HG02759 (cell line): ENCODE measurements around the gene MOV10L1.

Source experiments
- ATAC-seq: cut with Tn5 transposase; IDR thresholded peaks from one replicate; pipeline ENCODE4 v1.9.1; 2021; ENCODE audit warnings: mild to moderate bottlenecking, moderate library complexity; ENCODE audit not compliant: unreplicated experiment

MOV10L1 gene

DNA sequence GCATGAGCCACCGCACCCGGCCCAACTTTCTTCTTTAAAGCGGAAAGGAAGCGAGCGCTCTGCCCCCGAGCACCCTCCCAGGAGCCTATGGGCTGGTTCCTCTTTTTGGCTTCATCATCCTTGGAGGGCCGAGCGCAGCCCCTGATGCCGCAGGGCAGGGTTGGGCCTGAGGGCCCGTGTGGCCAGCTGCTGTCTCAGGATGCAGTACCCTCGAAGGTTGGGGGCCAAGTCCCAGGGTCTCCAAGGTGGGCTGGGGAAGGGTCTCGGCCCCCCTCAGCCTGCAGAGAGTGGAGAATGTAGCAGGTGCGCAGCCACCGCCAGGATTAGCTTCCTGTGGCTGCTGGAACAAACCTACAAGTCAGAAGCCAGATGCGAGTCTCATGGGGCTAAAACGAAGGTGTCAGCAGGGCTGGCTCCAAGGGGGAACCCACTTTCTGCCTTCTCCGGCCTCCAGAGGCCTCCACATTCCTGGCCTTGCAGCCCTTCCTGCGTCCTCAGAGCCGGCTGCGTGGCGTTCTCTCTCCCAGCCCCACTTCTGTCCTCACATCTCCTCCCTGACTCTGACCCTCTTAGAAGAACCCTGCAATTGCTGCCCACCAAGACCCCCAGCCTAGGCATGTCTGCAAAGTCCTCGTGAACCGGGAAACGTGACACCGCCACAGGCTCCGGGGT is 83.6 kb downstream of the MOV10L1 start:
- no peak for ATAC-seq

DNA sequence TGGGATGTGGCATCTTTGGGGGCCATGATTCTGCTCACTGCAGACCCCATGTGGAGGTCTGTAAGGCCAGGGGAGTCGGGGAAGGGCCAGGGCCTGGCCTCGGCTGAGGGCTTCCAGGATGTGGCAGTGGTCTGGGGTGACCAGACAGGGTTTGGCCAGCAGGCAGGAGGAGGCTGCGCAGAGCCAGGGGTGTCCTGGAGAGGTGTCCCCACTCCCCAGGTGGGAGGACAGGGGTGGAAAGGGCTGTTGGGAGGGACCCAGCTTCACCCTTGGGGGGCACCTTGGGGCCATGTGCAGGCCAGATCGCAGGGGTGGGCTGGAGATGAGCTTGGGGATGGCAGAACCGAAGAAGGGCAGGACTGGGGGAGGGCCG is 84.2 kb downstream of the MOV10L1 start:
- no peak for ATAC-seq

DNA sequence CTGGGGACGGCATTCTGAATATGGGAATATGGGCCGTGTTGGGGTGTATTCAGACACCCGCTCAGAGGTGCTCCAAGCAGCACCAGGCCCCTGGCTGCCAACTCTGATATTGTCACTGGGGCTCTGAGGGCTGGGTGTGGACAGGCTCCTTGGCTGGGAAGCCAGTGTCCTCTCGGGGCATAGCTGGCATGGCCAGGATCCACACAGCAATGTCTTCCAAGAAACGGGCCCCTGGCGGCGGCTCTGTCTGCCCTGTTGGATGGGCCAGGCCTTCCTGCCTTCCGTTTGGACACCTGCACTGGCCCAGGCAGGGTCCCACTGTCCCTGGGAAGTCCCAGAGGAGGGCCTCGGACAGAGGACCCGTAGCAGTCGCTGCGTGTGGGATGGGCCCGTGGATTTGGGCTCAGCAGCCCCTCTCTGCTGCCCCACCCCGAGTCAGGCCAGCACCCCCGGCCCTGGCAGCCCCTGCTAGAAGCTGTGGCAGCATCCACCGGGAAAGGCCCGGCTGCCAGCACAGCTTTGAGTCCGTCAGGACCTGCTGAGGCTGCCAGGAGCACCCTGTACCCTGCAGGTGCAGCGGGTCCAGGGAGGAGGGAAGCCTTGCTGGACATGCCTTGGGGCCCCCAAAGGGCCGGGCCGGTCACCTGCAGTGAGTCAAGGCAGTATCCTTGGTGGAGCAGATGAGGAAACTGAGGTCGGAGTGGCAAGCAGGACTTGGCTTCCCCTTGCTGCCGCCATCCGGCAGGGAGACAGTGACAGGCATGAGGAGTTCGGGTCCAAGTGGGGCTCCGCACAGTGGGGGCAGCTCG is 84.8 kb downstream of the MOV10L1 start:
- no peak for ATAC-seq

DNA sequence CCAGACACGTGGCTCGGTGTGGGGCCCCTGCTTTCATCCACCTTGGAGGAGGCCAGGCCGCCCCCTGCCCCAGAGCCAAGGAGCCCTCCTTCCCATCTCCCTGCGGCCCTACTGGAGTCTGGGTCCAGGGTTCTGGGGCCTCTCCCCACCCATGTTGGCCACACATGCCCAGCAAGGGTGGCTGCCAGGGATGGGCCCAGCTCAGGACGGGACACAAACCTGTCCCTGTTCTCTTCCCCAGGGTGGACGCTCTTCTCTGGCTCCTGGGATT is 85.3 kb downstream of the MOV10L1 start:
- no peak for ATAC-seq

DNA sequence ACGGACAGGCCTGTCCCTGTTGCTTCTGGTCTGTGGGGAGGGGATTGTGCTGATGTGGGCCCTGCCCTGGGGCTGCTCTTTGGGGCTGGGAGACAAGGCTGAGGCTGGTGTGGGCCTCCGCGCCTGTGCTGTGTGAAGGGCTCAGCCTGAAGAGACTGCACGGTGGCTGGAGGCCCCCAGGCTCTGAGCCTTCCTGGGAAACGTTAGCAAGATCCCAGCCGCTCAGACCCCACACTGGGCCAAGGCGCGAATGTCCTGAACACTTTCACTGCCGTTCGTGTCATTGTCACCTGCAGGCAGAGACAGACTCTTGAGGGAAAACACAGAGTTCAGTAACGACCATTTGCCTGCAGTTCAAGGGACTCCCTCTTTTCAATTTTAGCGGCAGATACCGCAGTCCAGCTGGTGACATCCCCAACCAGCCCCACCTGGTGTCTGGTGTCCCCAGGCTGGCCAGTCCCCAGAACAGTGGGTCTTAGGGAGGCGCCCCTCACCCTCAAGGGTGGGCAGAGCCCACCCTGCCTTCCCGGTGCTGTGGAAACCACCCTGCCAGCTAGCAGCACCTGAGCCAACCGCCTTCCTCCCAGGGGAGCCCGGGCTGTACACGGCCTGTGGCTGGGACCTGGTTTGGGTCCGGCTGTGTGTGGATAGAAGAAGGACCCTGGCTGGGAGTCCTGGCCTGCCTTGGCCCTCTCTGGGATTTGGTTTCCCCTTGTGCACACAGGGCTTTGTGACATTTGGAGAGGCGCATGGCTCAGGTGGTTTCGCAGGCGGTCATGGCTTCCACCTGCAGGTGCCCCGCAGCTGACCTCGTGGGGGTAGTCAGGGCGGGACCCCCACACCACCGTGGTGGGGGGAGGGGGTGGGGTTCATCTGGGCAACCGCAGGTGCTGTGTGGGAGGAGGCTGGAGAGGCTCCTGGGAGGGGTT is 86.4 kb downstream of the MOV10L1 start:
- ATAC-seq = no peak

DNA sequence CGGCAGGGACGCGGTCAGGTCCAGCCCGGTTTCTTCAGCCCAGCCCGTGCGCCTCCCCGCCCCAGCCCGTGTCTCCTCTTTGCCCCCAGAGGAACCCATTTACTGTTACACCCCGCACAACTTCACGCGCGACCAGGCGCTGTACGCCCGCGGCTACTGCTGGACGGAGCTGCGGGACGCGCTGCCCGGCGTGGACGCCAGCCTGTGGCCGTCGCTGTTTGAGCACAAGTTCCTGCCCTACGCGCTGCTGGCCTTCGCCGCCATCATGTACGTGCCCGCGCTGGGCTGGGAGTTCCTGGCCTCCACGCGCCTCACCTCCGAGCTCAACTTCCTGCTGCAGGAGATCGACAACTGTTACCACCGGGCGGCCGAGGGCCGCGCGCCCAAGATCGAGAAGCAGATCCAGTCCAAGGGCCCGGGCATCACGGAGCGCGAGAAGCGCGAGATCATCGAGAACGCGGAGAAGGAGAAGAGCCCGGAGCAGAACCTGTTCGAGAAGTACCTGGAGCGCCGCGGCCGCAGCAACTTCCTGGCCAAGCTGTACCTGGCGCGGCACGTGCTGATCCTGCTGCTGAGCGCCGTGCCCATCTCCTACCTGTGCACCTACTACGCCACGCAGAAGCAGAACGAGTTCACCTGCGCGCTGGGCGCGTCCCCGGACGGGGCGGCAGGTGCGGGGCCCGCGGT is 87.2 kb downstream of the MOV10L1 start:
- ATAC-seq = no peak

DNA sequence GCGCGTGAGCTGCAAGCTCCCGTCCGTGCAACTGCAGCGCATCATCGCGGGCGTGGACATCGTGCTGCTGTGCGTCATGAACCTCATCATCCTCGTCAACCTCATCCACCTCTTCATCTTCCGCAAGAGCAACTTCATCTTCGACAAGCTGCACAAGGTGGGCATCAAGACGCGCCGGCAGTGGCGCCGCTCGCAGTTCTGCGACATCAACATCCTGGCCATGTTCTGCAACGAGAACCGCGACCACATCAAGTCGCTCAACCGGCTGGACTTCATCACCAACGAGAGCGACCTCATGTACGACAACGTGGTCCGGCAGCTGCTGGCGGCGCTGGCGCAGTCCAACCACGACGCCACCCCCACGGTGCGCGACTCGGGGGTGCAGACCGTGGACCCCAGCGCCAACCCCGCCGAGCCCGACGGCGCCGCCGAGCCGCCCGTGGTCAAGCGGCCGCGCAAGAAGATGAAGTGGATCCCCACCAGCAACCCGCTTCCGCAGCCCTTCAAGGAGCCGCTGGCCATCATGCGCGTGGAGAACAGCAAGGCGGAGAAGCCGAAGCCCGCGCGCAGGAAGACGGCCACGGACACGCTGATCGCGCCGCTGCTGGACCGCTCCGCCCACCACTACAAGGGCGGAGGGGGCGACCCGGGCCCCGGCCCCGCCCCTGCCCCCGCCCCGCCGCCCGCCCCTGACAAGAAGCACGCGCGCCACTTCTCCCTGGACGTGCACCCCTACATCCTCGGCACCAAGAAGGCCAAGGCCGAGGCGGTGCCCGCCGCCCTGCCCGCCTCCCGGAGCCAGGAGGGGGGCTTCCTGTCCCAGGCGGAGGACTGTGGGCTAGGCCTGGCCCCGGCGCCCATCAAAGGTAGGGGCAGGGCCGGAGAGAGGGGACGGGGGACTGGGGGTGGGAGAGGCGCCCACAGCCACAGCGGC is 88.0 kb downstream of the MOV10L1 start:
- ATAC-seq = no peak

DNA sequence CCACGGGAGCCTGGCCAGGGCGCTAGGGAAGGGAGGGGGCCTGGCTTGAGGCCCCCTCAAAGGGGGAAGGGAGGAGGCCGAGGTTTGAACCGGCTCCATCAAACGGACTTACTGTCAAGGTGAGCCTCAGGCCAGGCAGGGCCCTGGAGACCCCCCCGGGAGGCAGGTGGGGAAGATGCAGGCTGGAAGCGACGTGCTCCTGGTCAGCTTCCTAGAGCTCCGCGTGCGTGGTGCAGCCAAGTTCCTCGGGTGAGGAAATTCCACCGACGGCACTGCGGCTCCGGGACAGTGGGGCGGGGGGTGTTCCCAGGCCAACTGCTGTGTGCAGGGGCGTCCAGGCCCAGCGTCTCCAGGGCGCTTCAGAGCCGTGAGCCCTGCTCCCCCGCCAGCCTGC is 88.7 kb downstream of the MOV10L1 start:
- no peak for ATAC-seq

DNA sequence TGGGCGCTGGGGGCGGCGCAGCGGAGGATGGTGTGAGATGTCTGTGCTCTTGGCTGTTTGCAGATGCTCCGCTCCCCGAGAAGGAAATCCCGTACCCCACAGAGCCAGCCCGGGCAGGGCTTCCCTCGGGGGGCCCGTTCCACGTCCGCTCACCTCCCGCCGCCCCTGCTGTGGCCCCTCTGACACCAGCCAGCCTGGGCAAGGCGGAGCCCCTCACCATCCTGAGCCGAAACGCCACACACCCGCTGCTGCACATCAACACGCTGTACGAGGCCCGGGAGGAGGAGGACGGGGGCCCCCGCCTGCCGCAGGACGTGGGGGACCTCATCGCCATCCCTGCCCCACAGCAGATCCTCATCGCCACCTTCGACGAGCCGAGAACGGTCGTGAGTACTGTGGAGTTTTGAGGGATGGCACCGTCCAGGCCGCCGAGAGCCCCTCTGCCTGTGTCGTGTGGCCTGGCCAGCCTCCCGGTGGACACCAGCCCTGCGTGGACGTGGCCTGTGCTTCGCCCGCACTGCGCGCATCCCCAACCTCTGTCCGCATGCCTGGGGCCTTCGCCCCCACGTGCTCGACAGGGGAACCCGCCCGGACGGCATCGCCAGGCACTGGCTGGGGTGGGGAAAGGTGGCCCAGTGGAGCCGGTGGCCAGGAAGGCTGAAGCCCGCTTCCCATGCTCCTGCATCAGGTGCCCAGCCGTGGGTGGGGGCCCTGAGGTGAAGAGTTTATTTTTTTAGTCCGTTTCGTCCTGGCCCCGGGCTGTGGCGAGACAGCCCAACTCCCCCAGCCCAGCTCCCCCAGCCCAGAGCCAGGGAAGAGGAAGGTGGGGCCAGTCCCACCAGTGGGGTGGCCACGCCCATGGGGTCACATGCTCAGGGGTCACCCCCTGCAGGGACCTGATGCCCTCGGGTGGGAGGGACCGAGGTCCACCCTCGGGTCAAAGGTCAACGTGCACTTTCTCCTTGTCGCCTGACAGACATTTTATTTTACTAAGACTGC is 89.4 kb downstream of the MOV10L1 start:
- ATAC-seq = no peak

DNA sequence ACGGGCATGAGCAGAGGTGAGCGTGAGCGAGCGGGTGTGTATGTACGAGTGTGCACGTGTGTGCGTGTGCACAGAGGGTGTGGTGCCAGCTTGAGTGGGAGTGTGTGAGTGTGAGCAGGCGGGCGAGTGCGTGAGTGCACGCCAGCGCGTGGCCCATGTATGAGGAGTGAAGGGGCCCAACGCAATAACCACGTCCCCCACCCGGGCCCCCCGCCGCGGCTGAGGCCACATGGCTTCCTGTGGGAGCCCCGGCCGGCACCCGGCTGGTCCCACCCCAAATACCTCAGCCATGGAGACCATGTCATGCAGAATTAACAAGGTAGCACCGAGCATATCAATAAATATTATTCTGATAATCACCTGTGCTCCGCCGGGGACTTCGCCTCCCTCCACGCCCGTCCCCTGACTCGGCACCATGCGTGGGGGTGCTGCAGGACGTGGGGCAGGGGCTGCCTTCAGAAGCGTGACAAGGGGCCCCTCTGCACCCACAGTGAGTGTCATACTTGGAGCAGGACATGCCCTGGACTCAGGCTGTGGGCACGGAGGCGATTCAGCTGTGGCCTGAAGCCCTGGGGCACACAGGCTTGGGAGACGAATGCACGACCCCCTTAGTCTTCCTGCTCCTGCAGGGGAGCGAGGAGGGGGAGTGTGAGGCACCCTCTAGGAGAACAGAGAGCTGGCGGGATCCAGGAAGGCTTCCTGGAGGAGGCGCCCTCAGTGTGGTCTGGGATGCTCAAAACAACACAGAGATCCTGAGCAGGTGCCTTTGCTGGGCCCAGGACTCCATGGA is 90.3 kb downstream of the MOV10L1 start:
- no peak for ATAC-seq

DNA sequence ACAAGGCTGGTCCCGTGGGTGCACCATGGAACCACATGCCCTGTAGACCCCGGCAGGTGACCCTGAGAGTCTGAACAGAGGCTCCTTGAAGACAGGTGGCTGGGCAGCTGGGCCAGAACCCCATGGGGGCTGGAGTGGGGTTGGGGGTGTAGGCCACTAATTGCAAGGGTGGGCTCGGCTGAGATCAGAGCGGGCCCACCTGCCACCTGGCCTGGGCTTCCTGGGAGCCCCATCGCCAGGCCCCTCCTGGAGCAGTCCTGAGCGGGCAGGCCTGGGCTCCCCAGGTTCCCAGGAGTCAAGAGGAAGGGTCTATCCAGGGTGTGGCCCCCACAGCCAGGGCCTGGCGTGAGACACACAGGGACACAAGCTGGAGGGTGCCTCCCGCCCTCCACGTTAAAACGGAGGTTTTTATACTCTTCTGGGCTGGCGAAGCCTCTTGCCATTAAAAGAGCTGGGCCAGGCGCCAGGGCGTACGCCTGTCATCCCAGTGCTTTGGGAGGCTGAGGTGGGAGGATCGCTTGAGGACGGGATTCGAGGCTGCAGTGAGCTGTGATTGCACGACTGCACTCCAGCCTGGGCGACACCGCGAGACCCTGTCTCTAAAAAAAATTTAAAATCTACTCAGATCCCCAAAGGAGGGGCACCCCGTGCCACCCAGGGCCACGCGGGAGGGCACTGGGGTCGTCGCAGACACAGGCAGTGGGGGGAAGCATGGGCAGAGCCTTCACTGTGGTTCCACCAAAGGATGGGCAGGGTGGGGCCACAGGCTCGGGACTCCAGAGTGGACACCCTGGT is 91.1 kb downstream of the MOV10L1 start:
- no peak for ATAC-seq

DNA sequence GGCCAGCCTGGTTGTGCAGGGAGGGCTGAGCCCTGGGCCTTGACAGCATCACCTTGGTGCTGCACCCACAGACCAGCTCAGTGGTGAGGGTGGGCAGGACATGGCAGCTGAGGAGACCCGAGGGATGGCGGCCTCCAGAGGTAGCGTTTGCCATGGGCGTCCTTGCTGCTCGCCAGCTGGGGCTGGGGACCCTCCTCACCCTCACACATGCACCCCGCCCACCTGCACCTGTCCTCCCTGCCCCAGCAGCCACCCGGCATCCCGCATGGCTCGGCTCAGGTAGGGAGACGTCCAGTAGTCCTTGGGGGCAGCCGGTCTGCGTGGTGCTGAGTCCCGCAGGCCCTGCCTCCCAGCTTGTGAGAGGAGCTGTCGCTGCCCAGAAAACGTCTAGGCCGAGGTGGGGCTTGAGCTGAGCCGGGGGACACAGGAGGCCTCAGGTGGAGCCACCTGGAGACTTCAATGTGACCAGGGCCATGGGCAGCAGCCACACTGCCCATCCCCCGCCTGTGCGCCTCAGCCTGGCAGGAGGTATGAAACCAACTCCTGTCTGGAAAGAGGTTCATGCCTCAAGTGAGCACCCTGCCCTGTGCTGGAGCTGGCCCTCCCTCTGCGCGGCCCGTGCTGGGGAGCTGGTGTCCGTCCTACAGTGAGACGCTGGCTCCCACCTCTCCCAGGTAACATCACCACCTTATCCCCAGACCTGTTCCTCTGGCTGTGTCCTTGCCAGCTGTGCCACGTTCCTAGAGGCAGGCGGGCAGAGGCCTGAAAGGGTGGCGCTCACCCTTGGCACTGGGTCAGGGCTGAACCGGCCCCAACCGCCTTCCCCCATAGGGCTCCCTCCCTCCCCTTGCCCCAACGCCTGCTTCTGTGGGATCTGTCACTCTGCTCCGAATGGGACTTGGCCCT is 92.6 kb downstream of the MOV10L1 start:
- ATAC-seq = no peak

DNA sequence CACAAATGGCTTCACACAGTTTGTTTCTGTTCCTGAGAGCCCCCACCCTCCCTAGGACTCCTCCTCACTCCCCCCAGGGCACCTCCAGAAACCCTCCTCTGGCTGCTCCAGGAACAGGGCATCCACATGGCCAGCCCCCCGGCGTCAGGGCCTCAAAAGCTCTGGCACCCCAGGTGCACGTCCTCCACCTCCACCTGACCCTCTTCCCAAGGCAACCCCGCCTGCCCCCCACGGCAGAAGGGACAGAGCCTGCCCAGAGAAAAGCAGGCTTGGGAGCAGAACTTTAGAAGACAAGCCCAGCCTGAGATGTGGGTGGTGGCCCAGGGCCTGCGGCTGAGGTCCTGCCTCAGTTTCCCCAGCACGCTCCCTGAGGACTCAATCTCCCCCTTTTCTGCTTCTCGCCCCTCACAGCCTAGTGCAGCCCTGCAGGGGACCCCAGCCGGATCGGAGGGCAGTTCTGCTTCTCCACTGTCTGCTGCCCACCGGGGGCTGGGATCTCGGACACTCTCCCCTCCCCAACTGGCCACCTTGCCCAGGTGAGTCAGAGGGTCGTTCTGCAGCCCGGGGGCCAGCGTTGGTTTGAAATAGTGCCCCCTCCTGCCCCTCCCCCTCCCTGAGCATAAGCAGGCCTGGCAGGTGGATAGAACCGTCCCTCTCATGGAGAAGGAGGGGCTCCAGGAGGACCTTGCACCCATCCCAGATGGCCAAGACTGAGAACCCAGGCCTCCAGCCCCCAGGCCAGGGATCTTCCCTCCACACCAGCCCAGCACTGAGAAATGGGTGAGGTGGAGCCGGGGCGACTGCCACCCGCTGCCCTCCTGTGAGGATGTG is 93.5 kb downstream of the MOV10L1 start:
- no peak for ATAC-seq

DNA sequence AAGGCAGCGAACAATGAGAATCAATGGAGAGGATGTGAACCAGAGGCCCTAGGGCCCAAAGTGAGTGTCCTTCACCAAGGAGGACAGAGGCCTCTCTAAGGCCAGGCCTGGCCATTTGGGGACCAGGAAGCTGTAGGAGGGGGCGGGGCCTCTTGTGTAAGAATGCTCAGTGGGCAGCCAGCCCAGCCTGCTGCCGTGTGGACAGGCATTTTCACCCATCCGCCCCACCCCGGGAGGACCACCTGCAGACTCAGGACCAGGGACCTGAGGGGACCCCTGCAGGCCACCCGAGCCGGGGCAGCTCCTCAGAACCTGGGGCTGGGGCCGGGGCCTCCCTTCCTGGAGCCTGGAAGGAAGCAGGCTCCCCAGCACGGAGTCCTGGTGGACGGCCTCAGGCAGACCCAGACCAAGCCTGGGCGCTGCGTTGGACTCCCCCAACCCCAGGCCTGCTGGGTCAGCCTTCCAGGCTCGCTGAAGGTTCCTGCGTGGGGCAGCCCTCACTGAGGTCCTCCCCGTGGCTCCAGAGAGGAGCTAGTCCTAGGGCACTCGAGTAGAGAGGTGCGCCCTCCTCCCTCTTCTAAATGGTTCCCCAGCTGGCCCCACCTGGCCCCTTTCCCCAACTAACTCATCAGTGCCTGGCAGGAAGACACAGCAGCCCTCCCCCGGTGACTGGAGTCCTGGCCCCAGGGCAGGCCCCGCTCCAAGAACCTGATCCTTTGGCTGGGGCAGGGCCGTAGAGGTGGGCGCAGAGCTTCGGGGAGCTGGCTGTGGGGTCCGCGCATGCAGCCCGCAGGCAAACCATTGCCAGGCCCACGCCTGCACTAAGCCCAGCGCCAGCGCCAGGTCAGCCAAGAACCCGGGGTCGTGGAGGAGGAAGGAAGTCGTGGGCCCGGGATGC is 94.4 kb downstream of the MOV10L1 start:
- no peak for ATAC-seq
